ENCODE data around the gene RNF34.

The RNF34 gene

GRCh38 chr12:121388421-121388981 is 11.4 kb upstream of the RNF34 start:
- TF ChIP-seq CEBPB (IDR thresholded peaks at IDR 0.05) (no peak), RAD21 (IDR thresholded peaks at IDR 0.05; ENCODE audit: low read depth) (no peak), TAF1 (IDR thresholded peaks at IDR 0.05; ENCODE audit: low read depth) (no peak), TEAD4 (IDR thresholded peaks at IDR 0.05) (no peak), EGR1 (IDR thresholded peaks at IDR 0.05) (no peak), ZBTB7A (IDR thresholded peaks at IDR 0.05; ENCODE audit: low read depth) (no peak), EP300 (IDR thresholded peaks at IDR 0.05; ENCODE audit: borderline replicate concordance) (no peak), NFIC (IDR thresholded peaks at IDR 0.05) (no peak), FOXM1 (IDR thresholded peaks at IDR 0.05; ENCODE audit: borderline replicate concordance, low read depth) (no peak), REST (IDR thresholded peaks at IDR 0.05; ENCODE audit: low read depth) (no peak), YY1 (IDR thresholded peaks at IDR 0.05; ENCODE audit: low read depth) (no peak), CREB1 (IDR thresholded peaks at IDR 0.05; ENCODE audit: low read depth) (no peak), MAX (IDR thresholded peaks at IDR 0.05) (no peak)

- TF ChIP-seq CEBPB (IDR thresholded peaks at IDR 0.05) (no peak), REST (IDR thresholded peaks at IDR 0.05; ENCODE audit: low read depth) (no peak), USF1 (IDR thresholded peaks at IDR 0.05) (no peak), NFIC (IDR thresholded peaks at IDR 0.05) (no peak), ZBTB7A (IDR thresholded peaks at IDR 0.05; ENCODE audit: low read depth) (no peak), TCF12 (IDR thresholded peaks at IDR 0.05; ENCODE audit: low read depth) (no peak), RAD21 (IDR thresholded peaks at IDR 0.05; ENCODE audit: low read depth) (no peak), TEAD4 (IDR thresholded peaks at IDR 0.05) (no peak), FOXM1 (IDR thresholded peaks at IDR 0.05; ENCODE audit: borderline replicate concordance, low read depth) (no peak), MAX (IDR thresholded peaks at IDR 0.05) (no peak)
These were observed 9.1 kb upstream of the RNF34 start for GRCh38 chr12:121390856-121391255.

GRCh38 chr12:121391619-121392324 is 8.1 kb upstream of the RNF34 start:
- TF ChIP-seq CEBPB (IDR thresholded peaks at IDR 0.05) (no peak), CREB1 (IDR thresholded peaks at IDR 0.05; ENCODE audit: low read depth) (no peak)

- TF ChIP-seq EGR1 (IDR thresholded peaks at IDR 0.05) (no peak), CEBPB (IDR thresholded peaks at IDR 0.05) (no peak), TCF12 (IDR thresholded peaks at IDR 0.05; ENCODE audit: low read depth) (no peak), NFIC (IDR thresholded peaks at IDR 0.05) (no peak), RAD21 (IDR thresholded peaks at IDR 0.05; ENCODE audit: low read depth) (no peak)
These were observed 7.6 kb upstream of the RNF34 start for GRCh38 chr12:121392325-121392716.

- no peak for TF ChIP-seq CREB1 (IDR thresholded peaks at IDR 0.05; ENCODE audit: low read depth)
- no peak for TF ChIP-seq TAF1 (IDR thresholded peaks at IDR 0.05; ENCODE audit: low read depth)
- TF ChIP-seq MAX (IDR thresholded peaks at IDR 0.05): no peak
- TF ChIP-seq ZBTB7A (IDR thresholded peaks at IDR 0.05; ENCODE audit: low read depth): no peak
- no peak for TF ChIP-seq TEAD4 (IDR thresholded peaks at IDR 0.05)
- TF ChIP-seq USF1 (IDR thresholded peaks at IDR 0.05): no peak
These were observed 2.4 kb upstream of the RNF34 start for GRCh38 chr12:121397521-121397920.

- no peak for TF ChIP-seq YY1 (IDR thresholded peaks at IDR 0.05; ENCODE audit: low read depth)
- no peak for TF ChIP-seq TAF1 (IDR thresholded peaks at IDR 0.05; ENCODE audit: low read depth)
- no peak for TF ChIP-seq EP300 (IDR thresholded peaks at IDR 0.05; ENCODE audit: borderline replicate concordance)
- no peak for TF ChIP-seq USF1 (IDR thresholded peaks at IDR 0.05)
- no peak for TF ChIP-seq REST (IDR thresholded peaks at IDR 0.05; ENCODE audit: low read depth)
- no peak for TF ChIP-seq FOXM1 (IDR thresholded peaks at IDR 0.05; ENCODE audit: borderline replicate concordance, low read depth)
- TF ChIP-seq TCF12 (IDR thresholded peaks at IDR 0.05; ENCODE audit: low read depth): no peak
- no peak for TF ChIP-seq CREB1 (IDR thresholded peaks at IDR 0.05; ENCODE audit: low read depth)
- TF ChIP-seq EGR1 (IDR thresholded peaks at IDR 0.05): no peak
- TF ChIP-seq MAX (IDR thresholded peaks at IDR 0.05): no peak
- no peak for TF ChIP-seq RAD21 (IDR thresholded peaks at IDR 0.05; ENCODE audit: low read depth)
These were observed 1.6 kb upstream of the RNF34 start for GRCh38 chr12:121398355-121398754.

All from Ishikawa (cell line).